ENCODE data around the gene ZNF526.

DNA sequence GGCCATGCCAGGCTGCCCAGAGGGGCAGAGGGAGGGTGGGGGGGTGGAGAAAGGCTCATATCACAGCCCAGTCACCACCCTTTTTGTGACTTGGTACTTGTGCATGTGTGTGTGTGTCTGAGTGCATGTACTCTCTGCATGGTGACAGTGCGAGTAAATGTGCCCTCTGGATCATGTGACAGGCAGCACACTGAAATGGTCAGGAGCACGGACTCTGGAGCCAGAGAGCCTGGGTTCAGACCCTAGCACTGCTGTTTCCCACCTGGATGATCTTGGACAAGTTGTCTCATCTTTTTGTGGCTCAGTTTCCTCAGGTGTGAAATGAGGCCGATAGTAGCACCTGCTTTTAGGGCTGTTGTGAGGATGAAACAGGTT is 50.9 kb downstream of the ZNF526 start:
- TF ChIP-seq ARHGAP35 (IDR thresholded peaks at IDR 0.05; ENCODE audit: partially characterized antibody) (no peak), EP300 (IDR thresholded peaks at IDR 0.05; ENCODE audit: low read length) (no peak), ZNF780A (CRISPR knock-in tag; IDR thresholded peaks at IDR 0.05) (no peak)
- TF ChIP-seq, protein P1, sequence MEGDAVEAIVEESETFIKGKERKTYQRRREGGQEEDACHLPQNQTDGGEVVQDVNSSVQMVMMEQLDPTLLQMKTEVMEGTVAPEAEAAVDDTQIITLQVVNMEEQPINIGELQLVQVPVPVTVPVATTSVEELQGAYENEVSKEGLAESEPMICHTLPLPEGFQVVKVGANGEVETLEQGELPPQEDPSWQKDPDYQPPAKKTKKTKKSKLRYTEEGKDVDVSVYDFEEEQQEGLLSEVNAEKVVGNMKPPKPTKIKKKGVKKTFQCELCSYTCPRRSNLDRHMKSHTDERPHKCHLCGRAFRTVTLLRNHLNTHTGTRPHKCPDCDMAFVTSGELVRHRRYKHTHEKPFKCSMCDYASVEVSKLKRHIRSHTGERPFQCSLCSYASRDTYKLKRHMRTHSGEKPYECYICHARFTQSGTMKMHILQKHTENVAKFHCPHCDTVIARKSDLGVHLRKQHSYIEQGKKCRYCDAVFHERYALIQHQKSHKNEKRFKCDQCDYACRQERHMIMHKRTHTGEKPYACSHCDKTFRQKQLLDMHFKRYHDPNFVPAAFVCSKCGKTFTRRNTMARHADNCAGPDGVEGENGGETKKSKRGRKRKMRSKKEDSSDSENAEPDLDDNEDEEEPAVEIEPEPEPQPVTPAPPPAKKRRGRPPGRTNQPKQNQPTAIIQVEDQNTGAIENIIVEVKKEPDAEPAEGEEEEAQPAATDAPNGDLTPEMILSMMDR (IDR thresholded peaks at IDR 0.05 in 2 of 3, conservative IDR thresholded peaks at IDR 0.05 in 1 of 3; ENCODE audit: insufficient read depth in 2 of 3, low read depth in 1 of 3, low read length in 3 of 3), result no peak
- TF ChIP-seq, protein P2, sequence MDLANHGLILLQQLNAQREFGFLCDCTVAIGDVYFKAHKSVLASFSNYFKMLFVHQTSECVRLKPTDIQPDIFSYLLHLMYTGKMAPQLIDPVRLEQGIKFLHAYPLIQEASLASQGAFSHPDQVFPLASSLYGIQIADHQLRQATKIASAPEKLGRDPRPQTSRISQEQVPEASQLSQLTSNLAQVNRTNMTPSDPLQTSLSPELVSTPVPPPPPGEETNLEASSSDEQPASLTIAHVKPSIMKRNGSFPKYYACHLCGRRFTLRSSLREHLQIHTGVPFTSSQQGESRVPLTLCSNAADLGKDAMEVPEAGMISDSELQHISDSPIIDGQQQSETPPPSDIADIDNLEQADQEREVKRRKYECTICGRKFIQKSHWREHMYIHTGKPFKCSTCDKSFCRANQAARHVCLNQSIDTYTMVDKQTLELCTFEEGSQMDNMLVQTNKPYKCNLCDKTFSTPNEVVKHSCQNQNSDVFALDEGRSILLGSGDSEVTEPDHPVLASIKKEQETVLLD (IDR thresholded peaks at IDR 0.05), result no peak
- TF ChIP-seq, protein P3, sequence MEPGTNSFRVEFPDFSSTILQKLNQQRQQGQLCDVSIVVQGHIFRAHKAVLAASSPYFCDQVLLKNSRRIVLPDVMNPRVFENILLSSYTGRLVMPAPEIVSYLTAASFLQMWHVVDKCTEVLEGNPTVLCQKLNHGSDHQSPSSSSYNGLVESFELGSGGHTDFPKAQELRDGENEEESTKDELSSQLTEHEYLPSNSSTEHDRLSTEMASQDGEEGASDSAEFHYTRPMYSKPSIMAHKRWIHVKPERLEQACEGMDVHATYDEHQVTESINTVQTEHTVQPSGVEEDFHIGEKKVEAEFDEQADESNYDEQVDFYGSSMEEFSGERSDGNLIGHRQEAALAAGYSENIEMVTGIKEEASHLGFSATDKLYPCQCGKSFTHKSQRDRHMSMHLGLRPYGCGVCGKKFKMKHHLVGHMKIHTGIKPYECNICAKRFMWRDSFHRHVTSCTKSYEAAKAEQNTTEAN (CRISPR knock-in tag; IDR thresholded peaks at IDR 0.05), result no peak
- TF ChIP-seq, protein P4, sequence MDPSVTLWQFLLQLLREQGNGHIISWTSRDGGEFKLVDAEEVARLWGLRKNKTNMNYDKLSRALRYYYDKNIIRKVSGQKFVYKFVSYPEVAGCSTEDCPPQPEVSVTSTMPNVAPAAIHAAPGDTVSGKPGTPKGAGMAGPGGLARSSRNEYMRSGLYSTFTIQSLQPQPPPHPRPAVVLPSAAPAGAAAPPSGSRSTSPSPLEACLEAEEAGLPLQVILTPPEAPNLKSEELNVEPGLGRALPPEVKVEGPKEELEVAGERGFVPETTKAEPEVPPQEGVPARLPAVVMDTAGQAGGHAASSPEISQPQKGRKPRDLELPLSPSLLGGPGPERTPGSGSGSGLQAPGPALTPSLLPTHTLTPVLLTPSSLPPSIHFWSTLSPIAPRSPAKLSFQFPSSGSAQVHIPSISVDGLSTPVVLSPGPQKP (CRISPR knock-in tag; IDR thresholded peaks at IDR 0.05), result no peak
- TF ChIP-seq, protein P5, sequence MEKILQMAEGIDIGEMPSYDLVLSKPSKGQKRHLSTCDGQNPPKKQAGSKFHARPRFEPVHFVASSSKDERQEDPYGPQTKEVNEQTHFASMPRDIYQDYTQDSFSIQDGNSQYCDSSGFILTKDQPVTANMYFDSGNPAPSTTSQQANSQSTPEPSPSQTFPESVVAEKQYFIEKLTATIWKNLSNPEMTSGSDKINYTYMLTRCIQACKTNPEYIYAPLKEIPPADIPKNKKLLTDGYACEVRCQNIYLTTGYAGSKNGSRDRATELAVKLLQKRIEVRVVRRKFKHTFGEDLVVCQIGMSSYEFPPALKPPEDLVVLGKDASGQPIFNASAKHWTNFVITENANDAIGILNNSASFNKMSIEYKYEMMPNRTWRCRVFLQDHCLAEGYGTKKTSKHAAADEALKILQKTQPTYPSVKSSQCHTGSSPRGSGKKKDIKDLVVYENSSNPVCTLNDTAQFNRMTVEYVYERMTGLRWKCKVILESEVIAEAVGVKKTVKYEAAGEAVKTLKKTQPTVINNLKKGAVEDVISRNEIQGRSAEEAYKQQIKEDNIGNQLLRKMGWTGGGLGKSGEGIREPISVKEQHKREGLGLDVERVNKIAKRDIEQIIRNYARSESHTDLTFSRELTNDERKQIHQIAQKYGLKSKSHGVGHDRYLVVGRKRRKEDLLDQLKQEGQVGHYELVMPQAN (IDR thresholded peaks at IDR 0.05; ENCODE audit: borderline replicate concordance), result no peak
- TF ChIP-seq, protein P6, sequence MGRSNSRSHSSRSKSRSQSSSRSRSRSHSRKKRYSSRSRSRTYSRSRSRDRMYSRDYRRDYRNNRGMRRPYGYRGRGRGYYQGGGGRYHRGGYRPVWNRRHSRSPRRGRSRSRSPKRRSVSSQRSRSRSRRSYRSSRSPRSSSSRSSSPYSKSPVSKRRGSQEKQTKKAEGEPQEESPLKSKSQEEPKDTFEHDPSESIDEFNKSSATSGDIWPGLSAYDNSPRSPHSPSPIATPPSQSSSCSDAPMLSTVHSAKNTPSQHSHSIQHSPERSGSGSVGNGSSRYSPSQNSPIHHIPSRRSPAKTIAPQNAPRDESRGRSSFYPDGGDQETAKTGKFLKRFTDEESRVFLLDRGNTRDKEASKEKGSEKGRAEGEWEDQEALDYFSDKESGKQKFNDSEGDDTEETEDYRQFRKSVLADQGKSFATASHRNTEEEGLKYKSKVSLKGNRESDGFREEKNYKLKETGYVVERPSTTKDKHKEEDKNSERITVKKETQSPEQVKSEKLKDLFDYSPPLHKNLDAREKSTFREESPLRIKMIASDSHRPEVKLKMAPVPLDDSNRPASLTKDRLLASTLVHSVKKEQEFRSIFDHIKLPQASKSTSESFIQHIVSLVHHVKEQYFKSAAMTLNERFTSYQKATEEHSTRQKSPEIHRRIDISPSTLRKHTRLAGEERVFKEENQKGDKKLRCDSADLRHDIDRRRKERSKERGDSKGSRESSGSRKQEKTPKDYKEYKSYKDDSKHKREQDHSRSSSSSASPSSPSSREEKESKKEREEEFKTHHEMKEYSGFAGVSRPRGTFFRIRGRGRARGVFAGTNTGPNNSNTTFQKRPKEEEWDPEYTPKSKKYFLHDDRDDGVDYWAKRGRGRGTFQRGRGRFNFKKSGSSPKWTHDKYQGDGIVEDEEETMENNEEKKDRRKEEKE (IDR thresholded peaks at IDR 0.05; ENCODE audit: borderline replicate concordance in 1 of 2, control insufficient read depth in 1 of 2, low read depth in 2 of 2, low read length in 1 of 2), result no peak
- TF ChIP-seq, protein P7, sequence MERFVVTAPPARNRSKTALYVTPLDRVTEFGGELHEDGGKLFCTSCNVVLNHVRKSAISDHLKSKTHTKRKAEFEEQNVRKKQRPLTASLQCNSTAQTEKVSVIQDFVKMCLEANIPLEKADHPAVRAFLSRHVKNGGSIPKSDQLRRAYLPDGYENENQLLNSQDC (CRISPR knock-in tag; IDR thresholded peaks at IDR 0.05), result no peak

Measured in K562 (cell line).